Mesodermal cell (in vitro differentiated cells): ENCODE results near the gene TSPOAP1.

Experiments
- H3K27ac ChIP-seq: 2 replicates; pipeline ENCODE4 v1.7.0; 2013; ENCODE audit warnings: mild to moderate bottlenecking, low read depth, low read length, moderate library complexity; ENCODE audit not compliant: severe bottlenecking
- H3K36me3 ChIP-seq: 2 replicates; pipeline ENCODE4 v1.7.1; 2013; ENCODE audit warnings: mild to moderate bottlenecking, low read length, moderate library complexity; ENCODE audit not compliant: control insufficient read depth, insufficient read depth
- H3K4me1 ChIP-seq: one replicate; pipeline ENCODE4 v1.7.1; 2013; ENCODE audit warnings: mild to moderate bottlenecking, low read length; ENCODE audit not compliant: insufficient read depth, control insufficient read depth, poor library complexity, severe bottlenecking
- H3K4me3 ChIP-seq: 2 replicates; pipeline ENCODE4 v1.7.0; 2013; ENCODE audit warnings: low read length, control low read depth, mild to moderate bottlenecking; ENCODE audit not compliant: insufficient read depth, poor library complexity, severe bottlenecking; ENCODE audit errors: extremely low read depth
- H3K9me3 ChIP-seq: 2 replicates; pipeline ENCODE4 v1.7.1; 2013; ENCODE audit warnings: mild to moderate bottlenecking, low read length, moderate library complexity; ENCODE audit not compliant: control insufficient read depth
- WGBS, 2 experiments: methylation state at CpG; one replicate each; pipeline ENCODE4 v1.1.5; 2013; ENCODE audit warnings: missing lambda C conversion rate in 2 of 2; ENCODE audit not compliant: insufficient coverage in 2 of 2; 5-methylcytosine and 5-hydroxymethylcytosine counted together

Gene TSPOAP1

DNA sequence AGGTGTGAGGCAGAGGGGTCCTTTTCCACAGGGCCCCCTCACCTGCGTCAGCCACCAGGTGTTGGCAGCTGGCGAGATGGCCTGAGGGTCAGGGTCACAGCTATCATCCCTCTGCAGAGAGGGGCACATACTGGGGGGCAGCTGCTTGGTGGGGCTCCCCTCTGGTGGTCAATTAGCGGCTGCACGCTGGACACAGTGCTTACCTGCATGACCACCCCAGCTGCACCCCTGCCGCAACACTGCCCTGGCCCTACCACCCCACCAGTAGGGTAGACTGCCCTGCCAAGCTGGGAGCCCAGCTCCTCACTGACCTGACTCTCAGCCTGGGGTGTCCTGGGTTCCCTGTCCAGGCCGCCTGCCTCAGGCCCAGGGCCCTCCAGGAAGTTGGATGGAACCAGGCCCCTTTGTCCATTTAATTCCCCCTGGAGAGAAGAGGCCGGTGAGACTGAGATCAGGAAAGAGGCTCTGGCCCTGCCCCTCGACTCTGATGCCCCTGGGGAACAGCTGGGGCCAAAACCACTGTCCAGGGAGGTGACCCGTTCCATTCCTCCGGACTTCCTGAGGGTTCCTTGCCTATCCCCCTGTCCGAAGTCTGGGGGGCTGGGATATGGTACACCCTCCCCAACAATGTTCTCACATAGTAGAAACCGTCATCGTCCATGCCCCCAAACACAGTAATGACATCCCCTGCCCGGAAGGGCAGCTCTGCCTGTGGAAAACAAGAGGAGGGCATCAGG, 23.7 kb downstream of the TSPOAP1 start:
- H3K36me3 ChIP-seq = no peaks in the 10 kb centered on the region
- no peak overlapping the region for H3K4me3 ChIP-seq
- H3K27ac ChIP-seq = no peak overlapping the region
- H3K4me1 ChIP-seq = no peaks in the 10 kb centered on the region
- WGBS, 2 experiments = 94 to 98% methylated on average over 9 to 13 of the region's 14 CpGs
- H3K9me3 ChIP-seq = no peaks in the 10 kb centered on the region

DNA sequence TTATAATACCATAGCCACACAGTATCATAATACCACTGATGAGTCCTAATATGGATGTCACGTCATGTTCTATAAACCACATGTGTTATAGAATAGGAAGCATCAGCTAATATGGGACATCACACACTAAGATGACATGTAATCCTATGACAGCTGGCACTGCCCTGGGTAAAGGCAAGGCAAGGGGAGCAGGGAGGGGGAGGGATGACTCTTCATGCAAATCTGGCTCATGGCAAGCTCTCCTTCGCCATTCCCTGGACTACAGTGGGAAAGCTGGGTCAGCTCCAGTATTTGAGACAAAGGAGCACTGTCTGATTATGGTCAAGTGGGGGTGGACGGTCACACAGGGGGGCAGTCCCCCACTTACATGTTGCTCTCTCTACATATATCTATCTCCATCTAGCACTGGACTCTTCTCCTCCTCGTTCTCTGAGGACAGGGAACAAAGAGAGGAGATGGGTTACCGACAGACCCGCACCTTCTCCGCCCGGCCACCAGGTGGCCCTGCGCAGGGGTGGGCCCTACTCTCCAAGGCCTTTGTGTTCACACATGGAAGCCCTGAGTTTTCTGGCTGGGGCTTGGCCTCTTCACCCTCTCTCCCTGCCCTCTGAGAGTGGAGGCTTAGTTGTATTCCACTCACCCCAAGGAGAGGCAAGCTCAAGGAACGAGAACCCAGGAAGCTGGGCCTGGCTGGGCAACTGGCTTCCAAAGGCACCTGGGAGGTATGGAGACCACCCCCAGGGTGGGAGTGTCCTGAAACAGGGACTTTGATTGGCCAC, 24.4 kb downstream of the TSPOAP1 start:
- no peak overlapping the region for H3K27ac ChIP-seq
- no peaks in the 10 kb centered on the region for H3K4me1 ChIP-seq
- H3K4me3 ChIP-seq = no peak overlapping the region
- H3K36me3 ChIP-seq = no peaks in the 10 kb centered on the region
- 30 to 59% methylated on average over 5 of the region's 10 CpGs for WGBS, 2 experiments
- no peaks in the 10 kb centered on the region for H3K9me3 ChIP-seq

DNA sequence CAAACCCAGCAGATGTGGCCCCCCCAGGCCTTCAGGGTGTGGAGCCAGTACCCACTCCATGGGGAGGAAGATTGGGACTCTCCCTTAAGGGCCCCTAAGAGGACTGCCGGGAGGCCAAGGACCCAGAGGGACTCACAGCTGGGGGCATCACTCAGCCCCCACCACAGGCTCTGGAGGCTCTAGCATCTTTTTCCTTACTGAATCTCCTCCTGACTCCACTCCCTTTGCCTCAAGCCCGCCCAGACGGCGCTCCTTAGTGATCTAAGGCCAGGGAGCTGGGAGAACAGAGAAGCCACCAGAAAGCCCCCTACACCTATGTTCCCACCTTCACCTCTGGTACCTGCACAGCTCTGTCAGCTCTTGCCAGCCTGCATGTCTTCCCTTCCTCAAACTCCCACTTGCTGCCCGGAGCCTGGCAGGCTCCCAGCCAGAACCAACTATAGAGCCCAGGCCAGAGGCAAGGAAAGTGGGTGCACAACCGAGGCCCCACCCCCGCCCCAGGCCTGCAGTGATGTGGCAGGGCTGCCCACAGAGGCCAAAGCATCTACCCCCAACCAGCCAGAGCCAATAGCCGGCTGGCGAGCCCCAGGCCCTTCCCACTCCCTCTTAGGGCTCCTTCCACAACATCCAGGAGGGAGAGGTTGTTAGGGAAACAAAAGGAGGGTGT, 25.5 kb downstream of the TSPOAP1 start:
- H3K9me3 ChIP-seq = no peaks in the 10 kb centered on the region
- H3K4me1 ChIP-seq = no peaks in the 10 kb centered on the region
- 91 to 95% methylated on average over 5 to 7 of the region's 9 CpGs for WGBS, 2 experiments
- H3K4me3 ChIP-seq = no peak overlapping the region
- H3K27ac ChIP-seq = no peak overlapping the region
- H3K36me3 ChIP-seq = no peaks in the 10 kb centered on the region

DNA sequence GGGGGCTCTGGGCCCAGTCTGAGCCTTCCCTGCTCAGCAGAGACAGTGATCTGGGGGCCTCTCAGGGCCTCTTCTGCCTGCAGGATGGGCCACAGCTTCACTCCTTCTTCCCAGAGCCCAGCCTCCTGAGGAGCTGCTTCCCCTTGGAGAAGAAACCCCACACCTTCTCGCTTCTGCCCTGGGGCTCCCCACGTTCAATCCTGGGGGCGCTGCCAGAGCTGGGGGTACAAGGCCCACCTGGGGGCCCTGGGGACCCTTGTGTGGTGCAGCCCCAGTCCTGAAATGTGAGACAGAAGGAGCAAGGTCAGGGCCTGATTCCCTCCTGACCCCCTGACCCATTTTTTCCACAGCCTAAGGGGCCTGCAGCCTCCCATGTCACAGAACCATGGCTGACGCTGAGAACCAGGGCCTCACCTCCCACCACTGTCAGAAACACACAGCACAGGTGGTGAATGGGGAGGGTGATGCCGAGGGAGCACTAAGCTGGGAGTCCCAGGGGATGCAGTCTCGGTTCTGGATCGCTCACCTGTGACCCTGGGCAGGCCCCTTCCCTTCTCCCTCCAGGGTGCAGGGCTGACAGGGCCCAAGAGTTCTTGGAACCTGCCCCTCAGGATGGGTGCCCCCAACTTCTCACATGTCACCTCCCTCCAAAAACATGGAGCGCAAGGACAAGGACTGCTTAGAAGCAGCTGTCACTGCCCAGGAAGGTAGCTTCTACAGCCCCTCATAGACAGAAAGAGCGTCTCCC, 26.2 kb downstream of the TSPOAP1 start:
- Histone ChIP-seq H3K4me3 (no peak overlapping the region), H3K9me3 (no peaks in the 10 kb centered on the region), H3K36me3 (no peaks in the 10 kb centered on the region), H3K4me1 (no peaks in the 10 kb centered on the region), H3K27ac (no peak overlapping the region)
- WGBS, 2 experiments = 82 to 92% methylated on average over 6 of the region's 9 CpGs

DNA sequence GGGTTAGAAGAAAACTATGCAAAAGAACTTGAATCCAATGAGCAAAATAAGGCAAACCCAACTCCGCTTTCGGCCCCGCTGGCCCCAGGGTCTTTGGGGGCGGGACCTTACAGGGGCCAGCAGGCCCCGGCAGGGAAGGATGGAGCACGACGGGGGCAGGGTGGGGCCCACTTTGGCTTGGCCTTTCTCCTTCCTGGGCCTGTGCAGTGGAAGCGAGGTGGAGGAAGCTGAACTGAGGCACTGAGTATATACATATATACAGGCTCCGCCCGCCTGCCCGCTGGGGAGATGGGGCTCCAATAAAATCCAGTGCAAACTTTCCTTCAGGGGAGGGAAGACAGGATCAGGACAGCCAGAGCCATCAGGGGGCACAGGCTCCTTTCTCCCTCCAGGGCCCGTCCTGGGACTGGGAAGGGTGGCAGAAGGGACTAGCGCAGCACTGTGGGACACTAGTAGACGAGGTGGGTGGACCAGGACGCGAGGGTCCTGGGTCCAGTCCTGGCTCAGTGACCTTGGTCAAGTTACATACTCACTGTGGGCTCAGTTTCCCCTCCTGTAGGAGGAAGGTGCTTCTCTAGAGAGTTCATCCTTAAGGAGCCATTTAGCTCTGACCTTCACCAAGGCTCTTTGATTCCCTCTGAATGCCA, 27.0 kb downstream of the TSPOAP1 start:
- no peaks in the 10 kb centered on the region for H3K4me1 ChIP-seq
- 81 to 100% methylated on average over 4 to 14 of the region's 16 CpGs for WGBS, 2 experiments
- H3K27ac ChIP-seq = no peak overlapping the region
- no peaks in the 10 kb centered on the region for H3K36me3 ChIP-seq
- no peak overlapping the region for H3K4me3 ChIP-seq
- H3K9me3 ChIP-seq = no peaks in the 10 kb centered on the region

DNA sequence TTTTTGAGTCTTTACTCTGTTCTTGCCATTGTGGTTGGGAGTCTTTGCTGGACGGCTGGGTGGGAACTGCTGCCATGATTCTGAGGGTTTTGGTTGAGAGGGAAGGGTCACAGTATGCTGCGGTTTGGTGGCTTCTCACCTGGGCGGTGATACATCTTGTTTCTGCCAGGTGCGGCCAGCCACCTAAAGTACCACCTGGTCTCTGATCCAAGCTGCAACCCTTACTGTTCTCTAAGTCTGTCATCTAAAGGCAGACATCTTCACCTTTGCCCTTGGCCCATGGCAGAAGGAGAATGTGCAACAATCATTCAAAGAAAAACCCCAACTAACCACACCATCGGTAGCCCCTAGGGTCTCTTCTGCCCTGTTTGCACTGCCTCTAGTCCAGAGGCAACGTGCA, 28.3 kb downstream of the TSPOAP1 start:
- Histone ChIP-seq H3K9me3 (no peaks in the 10 kb centered on the region), H3K4me3 (no peak overlapping the region), H3K27ac (no peak overlapping the region), H3K36me3 (no peaks in the 10 kb centered on the region), H3K4me1 (no peaks in the 10 kb centered on the region)
- WGBS, 2 experiments = 78 to 88% methylated on average over 5 to 6 of the region's 6 CpGs

DNA sequence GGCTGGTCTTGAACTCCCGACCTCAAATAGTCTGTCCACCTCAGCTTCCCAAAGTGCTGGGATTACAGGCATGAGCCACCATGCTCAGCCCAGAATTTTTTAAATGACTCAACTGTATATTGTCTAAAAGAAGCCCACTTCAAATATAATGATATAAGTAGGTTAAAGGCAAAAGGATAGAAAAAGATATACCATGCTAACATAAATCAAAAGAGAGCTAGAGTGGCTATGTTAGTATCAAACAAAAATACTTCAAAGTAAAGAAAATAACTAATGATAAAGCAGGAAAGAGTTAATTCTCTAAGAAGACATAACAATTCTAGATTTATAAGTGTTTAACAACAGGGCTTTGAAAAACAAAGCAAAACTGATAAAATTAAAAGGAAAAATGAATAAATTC, 34.6 kb downstream of the TSPOAP1 start:
- WGBS, 2 experiments = 90 to 100% methylated on average over 1 of the region's 1 CpG
- Histone ChIP-seq H3K9me3 (no peaks in the 10 kb centered on the region), H3K4me1 (no peaks in the 10 kb centered on the region), H3K27ac (no peak overlapping the region), H3K4me3 (no peak overlapping the region), H3K36me3 (no peaks in the 10 kb centered on the region)

DNA sequence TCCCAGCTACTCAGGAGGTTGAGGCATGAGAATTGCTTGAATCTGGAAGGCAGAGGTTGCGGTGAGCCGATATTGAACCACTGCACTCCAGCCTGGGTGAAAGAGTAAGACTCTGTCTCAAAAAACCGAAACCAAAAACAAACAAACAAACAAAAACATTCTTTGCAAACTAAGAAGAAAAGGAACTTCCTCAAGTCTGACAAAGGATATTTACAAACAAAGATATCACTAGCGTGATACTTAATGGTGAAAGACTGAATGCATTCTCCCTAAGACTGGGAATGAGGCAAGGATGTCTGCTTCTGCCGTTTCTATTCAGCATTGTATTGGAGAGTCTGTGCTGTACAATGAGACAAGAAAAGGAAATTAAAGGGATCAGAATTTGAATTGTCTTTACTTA, 37.3 kb downstream of the TSPOAP1 start:
- no peak overlapping the region for H3K4me3 ChIP-seq
- H3K36me3 ChIP-seq = no peaks in the 10 kb centered on the region
- no peak overlapping the region for H3K27ac ChIP-seq
- no CpG with 5 or more reads among the region's 5 CpGs for WGBS, 2 experiments
- H3K4me1 ChIP-seq = no peaks in the 10 kb centered on the region
- H3K9me3 ChIP-seq = no peaks in the 10 kb centered on the region

DNA sequence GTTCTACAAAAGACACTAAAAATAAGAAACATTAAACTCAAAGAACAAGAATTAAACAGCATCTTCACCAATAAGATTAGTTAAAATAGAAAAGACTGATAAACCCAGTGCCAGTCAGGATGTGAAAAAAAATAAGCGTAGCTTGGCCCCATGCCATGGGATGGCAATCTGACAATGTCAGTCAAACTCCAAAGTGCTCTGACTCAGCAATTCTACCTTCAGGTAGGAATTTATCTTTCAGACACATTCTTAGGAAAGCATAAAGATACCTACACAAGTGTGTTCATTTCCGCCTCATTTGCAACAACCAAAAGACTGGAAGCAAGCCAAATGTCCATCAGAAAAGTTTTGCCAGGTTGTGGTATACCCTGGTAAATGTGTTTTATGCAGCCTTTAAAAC, 38.7 kb downstream of the TSPOAP1 start:
- H3K4me3 ChIP-seq = no peak overlapping the region
- no peak overlapping the region for H3K27ac ChIP-seq
- WGBS, 2 experiments = 100% methylated on average over 1 of the region's 2 CpGs; no CpG with 5 or more reads in 1 of the 2 experiments
- H3K36me3 ChIP-seq = no peaks in the 10 kb centered on the region
- H3K4me1 ChIP-seq = no peaks in the 10 kb centered on the region
- H3K9me3 ChIP-seq = no peaks in the 10 kb centered on the region

DNA sequence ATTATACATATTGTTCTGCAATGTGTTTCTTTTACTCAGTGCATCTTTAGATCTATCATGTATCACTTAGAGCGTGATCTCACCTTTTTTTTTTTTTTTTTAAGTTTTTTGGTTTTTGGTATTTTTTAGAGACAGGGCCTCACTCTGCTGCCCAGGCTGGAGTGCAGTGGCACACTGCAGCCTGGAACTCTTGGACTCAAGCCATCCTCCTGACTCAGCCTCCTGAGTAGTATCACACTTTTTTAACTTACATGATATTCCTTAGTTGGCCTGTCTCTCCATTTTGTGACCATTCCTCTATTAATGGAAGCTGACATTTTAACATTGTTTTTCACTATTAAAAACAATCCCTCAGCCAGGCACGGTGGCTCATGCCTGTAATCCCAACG, 43.2 kb downstream of the TSPOAP1 start:
- 83 to 100% methylated on average over 2 of the region's 3 CpGs for WGBS, 2 experiments
- no peaks in the 10 kb centered on the region for H3K4me1 ChIP-seq

More for the DNA sequence above, 43.2 kb downstream of the TSPOAP1 start:
- H3K4me3 ChIP-seq = no peak overlapping the region
- H3K27ac ChIP-seq = no peak overlapping the region
- no peaks in the 10 kb centered on the region for H3K9me3 ChIP-seq
- no peaks in the 10 kb centered on the region for H3K36me3 ChIP-seq
